HepG2 (cell line): ENCODE measurements around the gene UBE3B. TPM values are rescaled to one million over a fixed set of nuclear protein-coding genes. Genes with fewer than 3 reads are reported as not detected.

Experiments
- BCL6 ChIP-seq: IDR thresholded peaks from 2 replicates; pipeline ENCODE4 v1.6.1; 2016; ENCODE audit warnings: missing genetic modification reagents, missing compliant biosample characterization
- FOXA1 ChIP-seq, 2 experiments: fragments of 450-650 bp in 1 of 2; sonication (generic) in 1 of 2; formaldehyde crosslinking in 1 of 2; IDR thresholded peaks; 2 replicates each; pipeline versions ENCODE4 v1.4.0 to v1.6.1; 2016 to 2020; ENCODE audit warnings: missing genetic modification reagents in 1 of 2
- GATAD2A ChIP-seq: IDR thresholded peaks from 2 replicates; pipeline ENCODE4 v1.6.1; 2016
- KLF6 ChIP-seq: IDR thresholded peaks from 2 replicates; pipeline ENCODE4 v1.8.0; 2016; ENCODE audit warnings: missing biosample characterization, missing genetic modification reagents
- REPIN1 ChIP-seq: sonication (generic); formaldehyde crosslinking; IDR thresholded peaks from 2 replicates; pipeline ENCODE4 v1.8.0; 2022; ENCODE audit warnings: missing genetic modification reagents, low read depth, mild to moderate bottlenecking, borderline replicate concordance
- SMAD1 ChIP-seq: sonication (generic); formaldehyde crosslinking; IDR thresholded peaks from 2 replicates; pipeline ENCODE4 v1.4.0; 2020; ENCODE audit warnings: missing genetic modification reagents, low read depth, mild to moderate bottlenecking, borderline replicate concordance
- SRF ChIP-seq: IDR thresholded peaks from 2 replicates; pipeline ENCODE4 v1.6.1; 2011; ENCODE audit warnings: mild to moderate bottlenecking, low read depth, low read length, moderate library complexity
- SRSF4 ChIP-seq: fragments of 200-400 bp; formaldehyde crosslinking; IDR thresholded peaks from one replicate; pipeline ENCODE4 v1.6.1; 2018; ENCODE audit warnings: mild to moderate bottlenecking, low read depth, low read length, moderate library complexity; ENCODE audit not compliant: poor library complexity, severe bottlenecking
- ZBTB20 ChIP-seq: sonication (generic); formaldehyde crosslinking; IDR thresholded peaks from 2 replicates; pipeline ENCODE4 v1.8.1; 2023; ENCODE audit warnings: missing genetic modification reagents, low read depth, mild to moderate bottlenecking, borderline replicate concordance
- ZBTB8A ChIP-seq: sonication (generic); formaldehyde crosslinking; IDR thresholded peaks from 2 replicates; pipeline ENCODE4 v1.4.0; 2020; ENCODE audit warnings: mild to moderate bottlenecking, low read depth, missing genetic modification reagents, borderline replicate concordance
- ZFP36 ChIP-seq: fragments of 150-350 bp; IDR thresholded peaks from 2 replicates; pipeline ENCODE4 v1.6.1; 2018; ENCODE audit warnings: borderline replicate concordance, low read length, low read depth; ENCODE audit not compliant: partially characterized antibody
- ZFP37 ChIP-seq: sonication (generic); formaldehyde crosslinking; IDR thresholded peaks from 2 replicates; pipeline ENCODE4 v1.4.0; 2020; ENCODE audit warnings: missing genetic modification reagents, borderline replicate concordance
- ZNF225 ChIP-seq: sonication (generic); formaldehyde crosslinking; IDR thresholded peaks from 2 replicates; pipeline ENCODE4 v1.4.0; 2020; ENCODE audit warnings: mild to moderate bottlenecking, missing genetic modification reagents
- ZNF264 ChIP-seq: sonication (generic); formaldehyde crosslinking; IDR thresholded peaks from 2 replicates; pipeline ENCODE4 v1.4.0; 2020; ENCODE audit warnings: missing genetic modification reagents
- ZNF563 ChIP-seq: sonication (generic); formaldehyde crosslinking; IDR thresholded peaks from 2 replicates; pipeline ENCODE4 v1.8.0; 2022; ENCODE audit warnings: mild to moderate bottlenecking, moderate library complexity, missing genetic modification reagents
- ZNF747 ChIP-seq: sonication (generic); formaldehyde crosslinking; IDR thresholded peaks from 2 replicates; pipeline ENCODE4 v1.8.1; 2023; ENCODE audit warnings: missing genetic modification reagents, mild to moderate bottlenecking, borderline replicate concordance
- ZNF75D ChIP-seq: sonication (generic); formaldehyde crosslinking; IDR thresholded peaks from 2 replicates; pipeline ENCODE4 v1.8.1; 2023; ENCODE audit warnings: missing genetic modification reagents, mild to moderate bottlenecking, borderline replicate concordance
- ZNF850 ChIP-seq: sonication (generic); formaldehyde crosslinking; conservative IDR thresholded peaks from 2 replicates; pipeline ENCODE4 v1.9.0; 2021; ENCODE audit warnings: mild to moderate bottlenecking, missing genetic modification reagents
- polyA plus RNA-seq, 8 experiments: library from polyadenylated mRNA; depleted of rRNA in 3 of 8; stranded (reverse) in 7 of 8; unstranded in 1 of 8; fragments of >200 nt; fragmentation: Illumina TruSeq in 4 of 8; extraction: Trizol in 4 of 8; gene quantifications; 2 replicates each; pipeline versions ENCODE4 v1.2.1 to v1.2.3, GENCODE V29; 2011 to 2016; ENCODE audit warnings: low read depth in 4 of 8, missing spikeins in 1 of 8, mixed read lengths in 1 of 8; ENCODE audit not compliant: insufficient read depth in 1 of 8
- total RNA-seq, 5 experiments: library from RNA; depleted of rRNA; stranded (reverse); fragments of >200 nt; fragmentation: Illumina TruSeq; extraction: Trizol; gene quantifications; 2 replicates each; pipeline ENCODE4 v1.2.3, GENCODE V29; 2016; ENCODE audit warnings: low read depth in 1 of 5
- TF ChIP-seq, protein P1 (sequence below): sonication (generic); formaldehyde crosslinking; IDR thresholded peaks from 2 replicates; pipeline ENCODE4 v1.5.0; 2020; ENCODE audit warnings: missing genetic modification reagents
- TF ChIP-seq, protein P2 (sequence below): sonication (generic); formaldehyde crosslinking; conservative IDR thresholded peaks from 2 replicates; pipeline ENCODE4 v1.5.0; 2020; ENCODE audit warnings: missing genetic modification reagents
- TF ChIP-seq, protein P3 (sequence below): sonication (generic); formaldehyde crosslinking; IDR thresholded peaks from 2 replicates; pipeline ENCODE4; 2020; ENCODE audit warnings: missing genetic modification reagents, mild to moderate bottlenecking, borderline replicate concordance
- TF ChIP-seq, protein P4 (sequence below): sonication (generic); formaldehyde crosslinking; IDR thresholded peaks from 2 replicates; pipeline ENCODE4 v1.5.0; 2020; ENCODE audit warnings: missing genetic modification reagents, mild to moderate bottlenecking, borderline replicate concordance
- TF ChIP-seq, protein P5 (sequence below): sonication (generic); formaldehyde crosslinking; IDR thresholded peaks from 2 replicates; pipeline ENCODE4 v1.4.0; 2020; ENCODE audit warnings: missing genetic modification reagents, borderline replicate concordance

UBE3B gene
- total and polyA plus RNA-seq, 2 of the 13 experiments (the other 11 are each of a cell fraction or from before 2014, with no cell fraction given) = 22.7 to 25.3 TPM

DNA sequence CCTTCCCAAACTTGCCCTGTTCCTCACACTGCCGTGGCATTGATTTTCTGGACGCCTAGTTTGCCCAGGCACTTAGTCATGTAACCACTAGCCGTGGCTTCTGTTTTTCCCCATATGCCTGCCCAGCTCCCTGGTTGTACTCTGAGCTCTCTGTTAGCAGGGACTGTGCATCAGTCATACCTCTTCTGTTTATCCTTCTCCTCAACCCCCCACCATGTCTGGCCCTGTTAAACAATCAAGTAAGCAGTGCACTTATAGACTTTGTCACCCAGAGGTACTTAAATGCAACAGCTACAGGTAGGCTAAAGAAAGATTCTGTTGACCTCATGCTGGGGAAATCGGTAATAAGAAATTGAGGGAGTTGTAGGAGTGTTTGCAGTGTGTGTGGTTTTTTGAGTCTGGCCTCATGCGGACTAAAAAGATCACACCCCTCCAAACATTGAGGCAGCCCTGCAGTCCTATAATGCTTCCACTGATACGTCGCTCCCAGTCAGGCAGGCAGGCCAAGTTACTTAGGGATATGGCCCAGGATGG lies 17.0 kb downstream of the UBE3B start (continued):
- TF ChIP-seq, protein P1, sequence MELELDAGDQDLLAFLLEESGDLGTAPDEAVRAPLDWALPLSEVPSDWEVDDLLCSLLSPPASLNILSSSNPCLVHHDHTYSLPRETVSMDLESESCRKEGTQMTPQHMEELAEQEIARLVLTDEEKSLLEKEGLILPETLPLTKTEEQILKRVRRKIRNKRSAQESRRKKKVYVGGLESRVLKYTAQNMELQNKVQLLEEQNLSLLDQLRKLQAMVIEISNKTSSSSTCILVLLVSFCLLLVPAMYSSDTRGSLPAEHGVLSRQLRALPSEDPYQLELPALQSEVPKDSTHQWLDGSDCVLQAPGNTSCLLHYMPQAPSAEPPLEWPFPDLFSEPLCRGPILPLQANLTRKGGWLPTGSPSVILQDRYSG (CRISPR knock-in tag) = no peak
- TF ChIP-seq, protein P2, sequence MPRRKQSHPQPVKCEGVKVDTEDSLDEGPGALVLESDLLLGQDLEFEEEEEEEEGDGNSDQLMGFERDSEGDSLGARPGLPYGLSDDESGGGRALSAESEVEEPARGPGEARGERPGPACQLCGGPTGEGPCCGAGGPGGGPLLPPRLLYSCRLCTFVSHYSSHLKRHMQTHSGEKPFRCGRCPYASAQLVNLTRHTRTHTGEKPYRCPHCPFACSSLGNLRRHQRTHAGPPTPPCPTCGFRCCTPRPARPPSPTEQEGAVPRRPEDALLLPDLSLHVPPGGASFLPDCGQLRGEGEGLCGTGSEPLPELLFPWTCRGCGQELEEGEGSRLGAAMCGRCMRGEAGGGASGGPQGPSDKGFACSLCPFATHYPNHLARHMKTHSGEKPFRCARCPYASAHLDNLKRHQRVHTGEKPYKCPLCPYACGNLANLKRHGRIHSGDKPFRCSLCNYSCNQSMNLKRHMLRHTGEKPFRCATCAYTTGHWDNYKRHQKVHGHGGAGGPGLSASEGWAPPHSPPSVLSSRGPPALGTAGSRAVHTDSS = no peak
- TF ChIP-seq, protein P3, sequence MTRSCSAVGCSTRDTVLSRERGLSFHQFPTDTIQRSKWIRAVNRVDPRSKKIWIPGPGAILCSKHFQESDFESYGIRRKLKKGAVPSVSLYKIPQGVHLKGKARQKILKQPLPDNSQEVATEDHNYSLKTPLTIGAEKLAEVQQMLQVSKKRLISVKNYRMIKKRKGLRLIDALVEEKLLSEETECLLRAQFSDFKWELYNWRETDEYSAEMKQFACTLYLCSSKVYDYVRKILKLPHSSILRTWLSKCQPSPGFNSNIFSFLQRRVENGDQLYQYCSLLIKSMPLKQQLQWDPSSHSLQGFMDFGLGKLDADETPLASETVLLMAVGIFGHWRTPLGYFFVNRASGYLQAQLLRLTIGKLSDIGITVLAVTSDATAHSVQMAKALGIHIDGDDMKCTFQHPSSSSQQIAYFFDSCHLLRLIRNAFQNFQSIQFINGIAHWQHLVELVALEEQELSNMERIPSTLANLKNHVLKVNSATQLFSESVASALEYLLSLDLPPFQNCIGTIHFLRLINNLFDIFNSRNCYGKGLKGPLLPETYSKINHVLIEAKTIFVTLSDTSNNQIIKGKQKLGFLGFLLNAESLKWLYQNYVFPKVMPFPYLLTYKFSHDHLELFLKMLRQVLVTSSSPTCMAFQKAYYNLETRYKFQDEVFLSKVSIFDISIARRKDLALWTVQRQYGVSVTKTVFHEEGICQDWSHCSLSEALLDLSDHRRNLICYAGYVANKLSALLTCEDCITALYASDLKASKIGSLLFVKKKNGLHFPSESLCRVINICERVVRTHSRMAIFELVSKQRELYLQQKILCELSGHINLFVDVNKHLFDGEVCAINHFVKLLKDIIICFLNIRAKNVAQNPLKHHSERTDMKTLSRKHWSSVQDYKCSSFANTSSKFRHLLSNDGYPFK (CRISPR knock-in tag) = no peak
- TF ChIP-seq, protein P4, sequence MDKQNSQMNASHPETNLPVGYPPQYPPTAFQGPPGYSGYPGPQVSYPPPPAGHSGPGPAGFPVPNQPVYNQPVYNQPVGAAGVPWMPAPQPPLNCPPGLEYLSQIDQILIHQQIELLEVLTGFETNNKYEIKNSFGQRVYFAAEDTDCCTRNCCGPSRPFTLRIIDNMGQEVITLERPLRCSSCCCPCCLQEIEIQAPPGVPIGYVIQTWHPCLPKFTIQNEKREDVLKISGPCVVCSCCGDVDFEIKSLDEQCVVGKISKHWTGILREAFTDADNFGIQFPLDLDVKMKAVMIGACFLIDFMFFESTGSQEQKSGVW (CRISPR knock-in tag) = no peak
- TF ChIP-seq, protein P5, sequence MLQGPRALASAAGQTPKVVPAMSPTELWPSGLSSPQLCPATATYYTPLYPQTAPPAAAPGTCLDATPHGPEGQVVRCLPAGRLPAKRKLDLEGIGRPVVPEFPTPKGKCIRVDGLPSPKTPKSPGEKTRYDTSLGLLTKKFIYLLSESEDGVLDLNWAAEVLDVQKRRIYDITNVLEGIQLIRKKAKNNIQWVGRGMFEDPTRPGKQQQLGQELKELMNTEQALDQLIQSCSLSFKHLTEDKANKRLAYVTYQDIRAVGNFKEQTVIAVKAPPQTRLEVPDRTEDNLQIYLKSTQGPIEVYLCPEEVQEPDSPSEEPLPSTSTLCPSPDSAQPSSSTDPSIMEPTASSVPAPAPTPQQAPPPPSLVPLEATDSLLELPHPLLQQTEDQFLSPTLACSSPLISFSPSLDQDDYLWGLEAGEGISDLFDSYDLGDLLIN (CRISPR knock-in tag) = no peak
- TF ChIP-seq KLF6 (CRISPR knock-in tag) = no peak
- no peak for TF ChIP-seq ZBTB8A (CRISPR knock-in tag)
- TF ChIP-seq SRSF4 = no peak
- no peak for TF ChIP-seq ZFP37 (CRISPR knock-in tag)
- no peak for TF ChIP-seq ZNF264 (CRISPR knock-in tag)
- TF ChIP-seq ZBTB20 = peak; percentile 28; the same call in 1 of the 2 replicates
- TF ChIP-seq SRF = no peak
- no peak for TF ChIP-seq FOXA1 (IDR thresholded peaks at IDR 0.05)
- TF ChIP-seq FOXA1 (CRISPR knock-in tag; IDR thresholded peaks at IDR 0.05) = peak; percentile 54; the same call in 1 of the 2 replicates
- TF ChIP-seq ZFP36 = no peak
- no peak for TF ChIP-seq ZNF747
- no peak for TF ChIP-seq REPIN1 (CRISPR knock-in tag)
- no peak for TF ChIP-seq ZNF75D (CRISPR knock-in tag)
- no peak for TF ChIP-seq SMAD1 (CRISPR knock-in tag)
- no peak for TF ChIP-seq ZNF225 (CRISPR knock-in tag)
- TF ChIP-seq ZNF563 (CRISPR knock-in tag) = no peak
- peak; percentile 71; the same call in 1 of the 2 replicates for TF ChIP-seq GATAD2A
- TF ChIP-seq BCL6 (CRISPR knock-in tag) = 0 out of 2 replicates have a peak, but pooled peaks have one; percentile 21
- TF ChIP-seq ZNF850 (CRISPR knock-in tag) = no peak
